ENCODE data around the gene SRRM4. TPM values are rescaled to one million over a fixed set of nuclear protein-coding genes. Genes with fewer than 3 reads are reported as not detected.

The SRRM4 gene
- total and polyA plus RNA-seq, 2 donors (not counting 1 experiment from before 2014, with no cell fraction given) = not detected

DNA sequence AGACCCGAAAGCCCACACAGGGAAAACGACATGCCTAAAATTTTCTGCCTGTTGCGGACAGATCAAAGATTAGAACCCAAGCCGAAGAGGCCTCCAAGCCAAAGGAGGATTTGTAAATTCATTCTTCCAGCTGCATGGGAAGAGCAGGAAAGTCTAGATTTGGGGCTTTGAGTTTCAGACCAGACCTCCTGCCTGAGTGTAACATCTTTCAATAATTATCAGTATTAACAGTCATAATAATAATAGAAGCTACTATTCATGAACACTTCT, 195.7 kb downstream of the SRRM4 start:
- no peak overlapping the region for H2AFZ ChIP-seq (ENCODE audit: low read length)
- H3K4me3 ChIP-seq (replicated peaks in 1 of 4; ENCODE audit: control extremely low read depth in 1 of 4, insufficient read depth in 1 of 4, low read depth in 3 of 4, low read length in 4 of 4) = no peak overlapping the region
- peak overlapping the region; percentile 33 for H3K27ac ChIP-seq (ENCODE audit: insufficient read depth, low read length)
- TF ChIP-seq, protein P1, sequence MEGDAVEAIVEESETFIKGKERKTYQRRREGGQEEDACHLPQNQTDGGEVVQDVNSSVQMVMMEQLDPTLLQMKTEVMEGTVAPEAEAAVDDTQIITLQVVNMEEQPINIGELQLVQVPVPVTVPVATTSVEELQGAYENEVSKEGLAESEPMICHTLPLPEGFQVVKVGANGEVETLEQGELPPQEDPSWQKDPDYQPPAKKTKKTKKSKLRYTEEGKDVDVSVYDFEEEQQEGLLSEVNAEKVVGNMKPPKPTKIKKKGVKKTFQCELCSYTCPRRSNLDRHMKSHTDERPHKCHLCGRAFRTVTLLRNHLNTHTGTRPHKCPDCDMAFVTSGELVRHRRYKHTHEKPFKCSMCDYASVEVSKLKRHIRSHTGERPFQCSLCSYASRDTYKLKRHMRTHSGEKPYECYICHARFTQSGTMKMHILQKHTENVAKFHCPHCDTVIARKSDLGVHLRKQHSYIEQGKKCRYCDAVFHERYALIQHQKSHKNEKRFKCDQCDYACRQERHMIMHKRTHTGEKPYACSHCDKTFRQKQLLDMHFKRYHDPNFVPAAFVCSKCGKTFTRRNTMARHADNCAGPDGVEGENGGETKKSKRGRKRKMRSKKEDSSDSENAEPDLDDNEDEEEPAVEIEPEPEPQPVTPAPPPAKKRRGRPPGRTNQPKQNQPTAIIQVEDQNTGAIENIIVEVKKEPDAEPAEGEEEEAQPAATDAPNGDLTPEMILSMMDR (conservative IDR thresholded peaks at IDR 0.05 in 1 of 2, IDR thresholded peaks at IDR 0.05 in 1 of 2; ENCODE audit: low read depth in 1 of 2, low read length in 2 of 2) = no peak
- no peak for TF ChIP-seq EZH2 (IDR thresholded peaks at IDR 0.05; ENCODE audit: low read length, missing control alignments)
- no peak overlapping the region for H3K4me2 ChIP-seq (ENCODE audit: extremely low read depth, insufficient read depth, low read length)
- H3K79me2 ChIP-seq (ENCODE audit: control insufficient read depth, insufficient read depth, low read length) = peaks cover 7% of the 10 kb centered on the region
- H3K4me1 ChIP-seq (ENCODE audit: control insufficient read depth, extremely low read depth, insufficient read depth, low read length) = peaks cover 17% of the 10 kb centered on the region
- no peaks in the 10 kb centered on the region for H3K36me3 ChIP-seq (ENCODE audit: control insufficient read depth, insufficient read depth, low read length)
- DNase-seq (ENCODE audit: low read depth in 2 of 2) = no peak
- no peak overlapping the region for H3K9ac ChIP-seq (ENCODE audit: insufficient read depth, low read length)
- no peaks in the 10 kb centered on the region for H3K9me3 ChIP-seq (ENCODE audit: control insufficient read depth, insufficient read depth, low read depth, low read length)
- peaks cover 5% of the 10 kb centered on the region for H3K27me3 ChIP-seq (ENCODE audit: control insufficient read depth, insufficient read depth, low read length)
- no peaks in the 10 kb centered on the region for H4K20me1 ChIP-seq (ENCODE audit: control insufficient read depth, extremely low read depth, insufficient read depth, low read length)

DNA sequence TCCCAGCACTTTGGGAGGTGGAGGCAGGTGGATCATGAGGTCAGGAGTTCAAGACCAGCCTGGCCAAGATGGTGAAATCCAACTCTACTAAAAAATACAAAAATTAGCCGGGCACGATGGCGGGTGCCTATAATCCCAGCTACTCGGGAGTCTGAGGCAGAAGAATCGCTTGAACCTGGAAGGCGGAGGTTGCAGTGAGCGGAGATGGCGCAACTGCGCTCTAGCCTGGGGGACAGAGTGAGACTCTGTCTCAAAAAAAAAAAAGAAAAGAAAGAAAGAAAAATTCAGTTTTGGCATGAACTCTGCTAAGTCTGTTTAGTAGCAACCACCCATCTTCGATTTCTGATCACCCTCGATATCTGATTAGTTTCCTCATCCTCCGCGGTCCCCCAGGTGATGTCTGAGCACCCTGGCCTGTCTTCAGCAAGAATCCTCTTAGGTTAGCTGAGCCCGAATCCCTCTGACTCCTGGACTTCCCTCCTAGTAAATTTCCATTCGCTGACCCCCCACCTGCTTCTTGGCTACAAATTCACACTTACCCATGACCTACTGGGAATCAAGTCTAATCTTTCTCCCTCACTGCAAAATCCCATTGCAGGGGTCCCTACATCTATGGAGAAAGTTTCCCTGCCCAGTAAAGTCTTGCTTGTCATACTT, 196.5 kb downstream of the SRRM4 start:
- Histone ChIP-seq H3K4me2 (ENCODE audit: extremely low read depth, insufficient read depth, low read length) (no peak overlapping the region), H3K9ac (ENCODE audit: insufficient read depth, low read length) (no peak overlapping the region), H3K36me3 (ENCODE audit: control insufficient read depth, insufficient read depth, low read length) (no peaks in the 10 kb centered on the region), H3K27ac (ENCODE audit: insufficient read depth, low read length) (no peak overlapping the region), H2AFZ (ENCODE audit: low read length) (no peak overlapping the region), H3K4me1 (ENCODE audit: control insufficient read depth, extremely low read depth, insufficient read depth, low read length) (peaks cover 17% of the 10 kb centered on the region), H3K4me3 (replicated peaks in 1 of 4; ENCODE audit: control extremely low read depth in 1 of 4, insufficient read depth in 1 of 4, low read depth in 3 of 4, low read length in 4 of 4) (no peak overlapping the region), H3K9me3 (ENCODE audit: control insufficient read depth, insufficient read depth, low read depth, low read length) (no peaks in the 10 kb centered on the region), H3K79me2 (ENCODE audit: control insufficient read depth, insufficient read depth, low read length) (peaks cover 9% of the 10 kb centered on the region), H4K20me1 (ENCODE audit: control insufficient read depth, extremely low read depth, insufficient read depth, low read length) (no peaks in the 10 kb centered on the region), H3K27me3 (ENCODE audit: control insufficient read depth, insufficient read depth, low read length) (peaks cover 2% of the 10 kb centered on the region)
- no peak for TF ChIP-seq EZH2 (IDR thresholded peaks at IDR 0.05; ENCODE audit: low read length, missing control alignments)
- no peak for DNase-seq (ENCODE audit: low read depth in 2 of 2)

DNA sequence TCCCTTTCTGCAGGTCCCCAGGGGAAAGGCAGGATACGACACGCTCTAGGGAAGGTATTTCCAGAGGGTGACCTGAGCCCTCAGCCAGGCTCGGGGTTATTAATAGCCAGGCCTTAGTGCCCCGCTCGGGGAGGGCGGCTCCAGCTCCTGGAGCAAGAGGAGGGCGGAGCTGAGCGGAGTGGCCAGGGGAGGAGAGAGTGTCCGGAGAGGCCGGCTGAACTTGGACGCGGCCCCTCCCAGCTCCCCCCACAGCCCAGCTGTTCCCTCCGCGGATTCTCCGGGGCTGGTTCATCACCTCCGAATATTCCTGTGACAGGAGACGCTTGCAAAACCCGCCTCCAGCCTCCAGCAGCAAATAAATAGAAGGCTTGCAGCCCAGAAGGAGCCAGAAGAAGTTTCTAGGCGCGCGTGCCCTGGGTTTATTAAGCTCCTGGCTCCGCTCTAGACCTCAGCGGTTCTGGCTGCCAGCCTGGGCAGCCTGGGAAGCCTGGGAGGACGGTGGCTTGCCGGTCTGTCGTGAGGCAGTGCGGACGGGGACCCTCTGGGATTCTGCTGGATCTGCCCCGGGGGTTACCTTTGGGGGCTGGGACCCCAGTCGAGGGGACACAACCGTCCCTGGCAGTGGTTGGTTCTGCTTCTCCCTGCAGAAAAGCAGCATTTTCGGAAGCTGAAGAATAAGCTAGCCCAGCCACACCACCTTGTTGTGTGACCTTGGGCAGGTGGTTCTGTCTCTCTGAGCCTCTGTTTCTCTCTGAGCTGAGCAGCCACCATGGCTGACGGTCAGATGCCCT, 197.4 kb downstream of the SRRM4 start, which contains the start of gene HSPB8:
TSS of gene HSPB8 (plus strand) at position 388 of the 791 bp plus-strand sequence. CDS start at position 770, 382 bp downstream.
- DNase-seq (ENCODE audit: low read depth in 2 of 2) = peak; percentile 92 to 94
- Histone ChIP-seq H4K20me1 (ENCODE audit: control insufficient read depth, extremely low read depth, insufficient read depth, low read length) (no peaks in the 10 kb centered on the region), H3K9me3 (ENCODE audit: control insufficient read depth, insufficient read depth, low read depth, low read length) (no peaks in the 10 kb centered on the region), H3K27me3 (ENCODE audit: control insufficient read depth, insufficient read depth, low read length) (no peaks in the 10 kb centered on the region), H3K27ac (ENCODE audit: insufficient read depth, low read length) (peak within 1 kb of the TSS; percentile 84), H3K79me2 (ENCODE audit: control insufficient read depth, insufficient read depth, low read length) (peaks cover 9% of the 10 kb centered on the region), H3K4me1 (ENCODE audit: control insufficient read depth, extremely low read depth, insufficient read depth, low read length) (peaks cover 17% of the 10 kb centered on the region), H2AFZ (ENCODE audit: low read length) (no peak within 1 kb of the TSS), H3K9ac (ENCODE audit: insufficient read depth, low read length) (peak within 1 kb of the TSS; percentile 50), H3K4me2 (ENCODE audit: extremely low read depth, insufficient read depth, low read length) (peak within 1 kb of the TSS; percentile 84), H3K36me3 (ENCODE audit: control insufficient read depth, insufficient read depth, low read length) (no peaks in the 10 kb centered on the region), H3K4me3 (replicated peaks in 1 of 4; ENCODE audit: control extremely low read depth in 1 of 4, insufficient read depth in 1 of 4, low read depth in 3 of 4, low read length in 4 of 4) (peak within 1 kb of the TSS; percentile 28 to 82 (median 56))
- TF ChIP-seq, protein P1 (conservative IDR thresholded peaks at IDR 0.05 in 1 of 2, IDR thresholded peaks at IDR 0.05 in 1 of 2; ENCODE audit: low read depth in 1 of 2, low read length in 2 of 2) = no peak
- TF ChIP-seq EZH2 (IDR thresholded peaks at IDR 0.05; ENCODE audit: low read length, missing control alignments) = no peak
